ENCODE results near the gene TBCC. TPM values are rescaled to one million over a fixed set of nuclear protein-coding genes. Genes with fewer than 3 reads are reported as not detected.
A peak's percentile ranks its signal among the peaks of the same experiment; 100 is the strongest.

Gene TBCC
- total RNA-seq: 10 to 100 TPM; 26.4 to 33.8 TPM

GRCh38 chr6:42745640-42746462 is at the start of gene TBCC:
TSS of gene TBCC (minus strand) at chr6:42746103. CDS start at chr6:42746073, 30 bp downstream.
- DNase-seq (ENCODE audit: low spot score) (peak; percentile 91), ATAC-seq (ENCODE audit: insufficient number of reproducible peaks, low FRiP score, low read depth) (peak; percentile 96)
- H3K9me3 ChIP-seq: no peaks in the 10 kb centered on the region
- H3K36me3 ChIP-seq: no peaks in the 10 kb centered on the region
- H3K27ac ChIP-seq: peak within 1 kb of the TSS; percentile 91 to 97
- TF ChIP-seq, protein P1, sequence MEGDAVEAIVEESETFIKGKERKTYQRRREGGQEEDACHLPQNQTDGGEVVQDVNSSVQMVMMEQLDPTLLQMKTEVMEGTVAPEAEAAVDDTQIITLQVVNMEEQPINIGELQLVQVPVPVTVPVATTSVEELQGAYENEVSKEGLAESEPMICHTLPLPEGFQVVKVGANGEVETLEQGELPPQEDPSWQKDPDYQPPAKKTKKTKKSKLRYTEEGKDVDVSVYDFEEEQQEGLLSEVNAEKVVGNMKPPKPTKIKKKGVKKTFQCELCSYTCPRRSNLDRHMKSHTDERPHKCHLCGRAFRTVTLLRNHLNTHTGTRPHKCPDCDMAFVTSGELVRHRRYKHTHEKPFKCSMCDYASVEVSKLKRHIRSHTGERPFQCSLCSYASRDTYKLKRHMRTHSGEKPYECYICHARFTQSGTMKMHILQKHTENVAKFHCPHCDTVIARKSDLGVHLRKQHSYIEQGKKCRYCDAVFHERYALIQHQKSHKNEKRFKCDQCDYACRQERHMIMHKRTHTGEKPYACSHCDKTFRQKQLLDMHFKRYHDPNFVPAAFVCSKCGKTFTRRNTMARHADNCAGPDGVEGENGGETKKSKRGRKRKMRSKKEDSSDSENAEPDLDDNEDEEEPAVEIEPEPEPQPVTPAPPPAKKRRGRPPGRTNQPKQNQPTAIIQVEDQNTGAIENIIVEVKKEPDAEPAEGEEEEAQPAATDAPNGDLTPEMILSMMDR (IDR thresholded peaks at IDR 0.05): no peak
- H3K4me1 ChIP-seq (ENCODE audit: control insufficient read depth in 1 of 2, low read depth in 2 of 2): peaks cover 11 to 41% of the 10 kb centered on the region in 2 donors
- peak within 1 kb of the TSS; percentile 99 for H3K4me3 ChIP-seq
- no peaks in the 10 kb centered on the region for H3K27me3 ChIP-seq (replicated peaks; ENCODE audit: insufficient read depth)

- Histone ChIP-seq H3K9me3 (no peaks in the 10 kb centered on the region), H3K4me1 (ENCODE audit: control insufficient read depth in 1 of 2, low read depth in 2 of 2) (peaks cover 11 to 27% of the 10 kb centered on the region in 2 donors), H3K27ac (no peak overlapping the region), H3K27me3 (replicated peaks; ENCODE audit: insufficient read depth) (no peaks in the 10 kb centered on the region), H3K36me3 (no peaks in the 10 kb centered on the region), H3K4me3 (no peak overlapping the region)
- DNase-seq (ENCODE audit: low spot score): no peak
- TF ChIP-seq, protein P1 (IDR thresholded peaks at IDR 0.05): no peak
- no peak for ATAC-seq (ENCODE audit: insufficient number of reproducible peaks, low FRiP score, low read depth)
These were observed 49.7 kb upstream of the TBCC start for GRCh38 chr6:42795651-42796050.

GRCh38 chr6:42791706-42792320 is 45.9 kb upstream of the TBCC start:
- TF ChIP-seq, protein P1 (IDR thresholded peaks at IDR 0.05): no peak
- Histone ChIP-seq H3K4me1 (ENCODE audit: control insufficient read depth in 1 of 2, low read depth in 2 of 2) (peaks cover 37 to 56% of the 10 kb centered on the region in 2 donors), H3K27ac (peak overlapping the region; percentile 33 to 45), H3K9me3 (no peaks in the 10 kb centered on the region), H3K4me3 (no peak overlapping the region), H3K27me3 (replicated peaks; ENCODE audit: insufficient read depth) (no peaks in the 10 kb centered on the region), H3K36me3 (no peaks in the 10 kb centered on the region)
- no peak for ATAC-seq (ENCODE audit: insufficient number of reproducible peaks, low FRiP score, low read depth)
- DNase-seq (ENCODE audit: low spot score): no peak

GRCh38 chr6:42790549-42791181 is 44.8 kb upstream of the TBCC start:
- Histone ChIP-seq H3K9me3 (no peaks in the 10 kb centered on the region), H3K27ac (peak overlapping the region; percentile 33 to 74), H3K4me1 (ENCODE audit: control insufficient read depth in 1 of 2, low read depth in 2 of 2) (peaks cover 48 to 67% of the 10 kb centered on the region in 2 donors), H3K4me3 (no peak overlapping the region), H3K27me3 (replicated peaks; ENCODE audit: insufficient read depth) (no peaks in the 10 kb centered on the region), H3K36me3 (no peaks in the 10 kb centered on the region)
- no peak for ATAC-seq (ENCODE audit: insufficient number of reproducible peaks, low FRiP score, low read depth)
- TF ChIP-seq, protein P1 (IDR thresholded peaks at IDR 0.05): no peak
- no peak for DNase-seq (ENCODE audit: low spot score)

DNA sequence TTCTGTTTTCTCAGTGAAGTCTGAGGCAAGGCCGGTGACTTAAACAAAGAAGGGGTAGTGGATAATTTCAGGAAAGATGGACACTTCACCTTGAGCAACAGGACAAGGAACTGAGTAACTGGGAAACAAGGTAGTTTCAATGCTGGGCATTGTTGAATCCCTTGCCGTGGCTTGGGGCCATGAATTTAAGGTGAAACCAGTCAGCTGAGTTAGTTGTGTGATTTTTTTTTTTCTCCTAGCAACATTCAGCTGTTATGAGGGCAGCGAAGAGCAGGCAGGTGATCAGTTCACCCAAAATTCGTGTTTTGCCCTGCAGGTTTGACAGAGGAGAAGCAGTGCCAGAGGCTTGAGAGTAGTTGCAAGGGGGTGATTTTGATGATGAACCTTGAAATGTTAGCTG is 42.8 kb upstream of the TBCC start:
- TF ChIP-seq, protein P1 (IDR thresholded peaks at IDR 0.05): no peak
- no peaks in the 10 kb centered on the region for H3K36me3 ChIP-seq
- H3K27ac ChIP-seq: peak overlapping the region in 1 of 2 donors; percentile 41
- no peaks in the 10 kb centered on the region for H3K27me3 ChIP-seq (replicated peaks; ENCODE audit: insufficient read depth)
- no peaks in the 10 kb centered on the region for H3K9me3 ChIP-seq
- ATAC-seq (ENCODE audit: insufficient number of reproducible peaks, low FRiP score, low read depth) (no peak), DNase-seq (ENCODE audit: low spot score) (no peak)
- H3K4me3 ChIP-seq: no peak overlapping the region
- peaks cover 53 to 76% of the 10 kb centered on the region in 2 donors for H3K4me1 ChIP-seq (ENCODE audit: control insufficient read depth in 1 of 2, low read depth in 2 of 2)
